Measurements from ENCODE around the gene SIAH3. TPM values are rescaled to one million over a fixed set of nuclear protein-coding genes. Genes with fewer than 3 reads are reported as not detected.

SIAH3 gene
- total and polyA plus RNA-seq, 9 of the 15 experiments (the other 6 are each of a cell fraction or from before 2014, with no cell fraction given): not detected

- TF ChIP-seq CTCF (IDR thresholded peaks at IDR 0.05 in 2 of 3, conservative IDR thresholded peaks at IDR 0.05 in 1 of 3; ENCODE audit: insufficient read depth in 2 of 3, low read depth in 1 of 3, low read length in 3 of 3) (peak; percentile 14 to 25 (median 24); a peak in 3 of 6 replicates), RAD21 (CRISPR knock-in tag; conservative IDR thresholded peaks at IDR 0.05 in 1 of 2, IDR thresholded peaks at IDR 0.05 in 1 of 2) (peak in 1 of 2 experiments; percentile 31; a peak in 2 of 4 replicates), CTCFL (IDR thresholded peaks at IDR 0.05; ENCODE audit: borderline replicate concordance, insufficient read depth, low read depth, low read length, poor library complexity, severe bottlenecking) (peak; percentile 53), L3MBTL2 (IDR thresholded peaks at IDR 0.05) (peak; percentile 89), MAX (CRISPR knock-in tag; IDR thresholded peaks at IDR 0.05) (0 out of 2 replicates have a peak, but pooled peaks have one; percentile 38), E2F6 (IDR thresholded peaks at IDR 0.05; ENCODE audit: borderline replicate concordance in 1 of 2, extremely low read depth in 1 of 2, insufficient read depth in 1 of 2, insufficient read length in 1 of 2, low read depth in 1 of 2, low read length in 1 of 2, poor library complexity in 1 of 2, severe bottlenecking in 1 of 2) (peak; percentile 23 to 83)
These were observed 28.1 kb upstream of the SIAH3 start (continued) for GRCh38 chr13:45879666-45880065.
